ENCODE data around the gene FILIP1L. TPM values are rescaled to one million over a fixed set of nuclear protein-coding genes. Genes with fewer than 3 reads are reported as not detected.

FILIP1L gene
- polyA plus RNA-seq, 1 donor (not counting 4 experiments of a cell fraction or from before 2014, with no cell fraction given): 14.7 TPM

DNA sequence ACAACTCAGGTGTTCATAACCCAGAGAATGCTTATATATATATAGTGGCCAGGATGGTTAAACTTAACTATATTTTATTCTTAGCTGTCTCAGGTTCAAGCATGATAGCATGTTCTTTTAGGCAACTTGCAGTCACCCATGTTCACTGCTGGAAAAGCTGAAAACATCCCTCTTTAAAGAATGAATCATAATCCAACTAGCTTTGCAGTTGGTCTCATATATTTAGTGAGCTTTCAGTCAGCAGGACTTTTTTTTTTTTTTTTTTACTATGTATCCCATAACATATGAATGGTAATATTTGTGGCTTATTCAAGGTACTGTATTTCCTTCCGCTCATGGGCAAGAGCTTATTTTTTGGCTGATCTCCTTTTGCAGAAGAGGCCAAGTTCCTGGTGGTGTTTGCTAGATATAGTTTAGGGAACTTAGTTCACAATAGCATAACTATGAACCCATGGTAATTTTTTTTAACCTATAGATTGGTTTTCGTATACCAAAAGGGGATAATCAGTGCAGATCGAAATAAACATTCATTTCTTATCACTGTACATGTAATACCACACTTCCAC, 219.1 kb downstream of the FILIP1L start:
- H3K4me2 ChIP-seq (ENCODE audit: control insufficient read depth, extremely low read depth, insufficient read depth, low read depth, low read length): peak overlapping the region; percentile 70
- H2AFZ ChIP-seq (ENCODE audit: control insufficient read depth, low read length): no peak overlapping the region
- FAIRE-seq: no peak
- peaks cover 16% of the 10 kb centered on the region for H3K4me1 ChIP-seq (ENCODE audit: control insufficient read depth, extremely low read depth, insufficient read depth, low read length)
- no peak overlapping the region for H3K4me3 ChIP-seq (ENCODE audit: control insufficient read depth in 2 of 3, extremely low read depth in 1 of 3, insufficient read depth in 2 of 3, low read depth in 1 of 3, low read length in 3 of 3)
- H3K9me1 ChIP-seq (ENCODE audit: control insufficient read depth, extremely low read depth, insufficient read depth, low read length): no peaks in the 10 kb centered on the region
- no peaks in the 10 kb centered on the region for H3K9me3 ChIP-seq (ENCODE audit: control insufficient read depth, low read depth, low read length)
- no peak overlapping the region for H3K9ac ChIP-seq (ENCODE audit: control insufficient read depth, extremely low read depth, insufficient read depth, low read length)
- H3K27ac ChIP-seq (ENCODE audit: control insufficient read depth, insufficient read depth, low read length): peak overlapping the region; percentile 78
- TF ChIP-seq, protein P1, sequence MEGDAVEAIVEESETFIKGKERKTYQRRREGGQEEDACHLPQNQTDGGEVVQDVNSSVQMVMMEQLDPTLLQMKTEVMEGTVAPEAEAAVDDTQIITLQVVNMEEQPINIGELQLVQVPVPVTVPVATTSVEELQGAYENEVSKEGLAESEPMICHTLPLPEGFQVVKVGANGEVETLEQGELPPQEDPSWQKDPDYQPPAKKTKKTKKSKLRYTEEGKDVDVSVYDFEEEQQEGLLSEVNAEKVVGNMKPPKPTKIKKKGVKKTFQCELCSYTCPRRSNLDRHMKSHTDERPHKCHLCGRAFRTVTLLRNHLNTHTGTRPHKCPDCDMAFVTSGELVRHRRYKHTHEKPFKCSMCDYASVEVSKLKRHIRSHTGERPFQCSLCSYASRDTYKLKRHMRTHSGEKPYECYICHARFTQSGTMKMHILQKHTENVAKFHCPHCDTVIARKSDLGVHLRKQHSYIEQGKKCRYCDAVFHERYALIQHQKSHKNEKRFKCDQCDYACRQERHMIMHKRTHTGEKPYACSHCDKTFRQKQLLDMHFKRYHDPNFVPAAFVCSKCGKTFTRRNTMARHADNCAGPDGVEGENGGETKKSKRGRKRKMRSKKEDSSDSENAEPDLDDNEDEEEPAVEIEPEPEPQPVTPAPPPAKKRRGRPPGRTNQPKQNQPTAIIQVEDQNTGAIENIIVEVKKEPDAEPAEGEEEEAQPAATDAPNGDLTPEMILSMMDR (optimal IDR thresholded peaks at IDR 0.05 in 1 of 3, IDR thresholded peaks at IDR 0.05 in 1 of 3, conservative IDR thresholded peaks at IDR 0.05 in 1 of 3; ENCODE audit: extremely low read depth in 1 of 3, insufficient read depth in 2 of 3, low read length in 3 of 3): no peak
- no peak for TF ChIP-seq EZH2 (IDR thresholded peaks at IDR 0.05; ENCODE audit: low read length)
- no peaks in the 10 kb centered on the region for H4K20me1 ChIP-seq (ENCODE audit: control insufficient read depth, extremely low read depth, insufficient read depth, low read length)
- dilution Hi-C loops (cut with MboI; ENCODE audit: extremely low pct_ligation_motif_present, low sequenced_read_pairs): no loop called here
- no peaks in the 10 kb centered on the region for H3K27me3 ChIP-seq (ENCODE audit: control insufficient read depth, extremely low read depth, insufficient read depth, low read length)
- no peaks in the 10 kb centered on the region for H3K36me3 ChIP-seq (ENCODE audit: control insufficient read depth in 2 of 2, extremely low read depth in 1 of 2, insufficient read depth in 2 of 2, low read length in 2 of 2)
- H3K79me2 ChIP-seq (ENCODE audit: control insufficient read depth, insufficient read depth, low read length): peaks cover 4% of the 10 kb centered on the region
- no peak for DNase-seq (ENCODE audit: low read depth, low spot score)

DNA sequence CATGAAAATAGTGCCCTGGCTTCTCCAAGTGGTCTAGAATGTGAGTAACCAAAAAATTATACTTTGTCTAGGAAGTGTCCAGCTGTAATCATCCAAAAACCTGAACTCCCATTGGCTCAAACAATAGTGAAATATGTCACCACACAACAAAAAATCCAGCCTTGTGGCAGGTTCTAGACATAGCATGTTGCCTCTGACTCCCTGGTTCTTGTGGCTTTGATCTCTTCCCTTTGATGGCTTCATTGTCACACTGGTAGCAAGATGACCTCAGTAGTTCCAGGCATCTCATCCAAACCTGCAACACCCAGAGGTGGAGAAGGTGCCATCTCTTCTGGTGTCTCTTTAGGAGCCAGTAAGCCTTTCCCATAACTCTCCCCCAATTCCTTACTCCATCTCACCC, 222.0 kb downstream of the FILIP1L start:
- FAIRE-seq: no peak
- dilution Hi-C loops (cut with MboI; ENCODE audit: extremely low pct_ligation_motif_present, low sequenced_read_pairs): no loop called here

More for the DNA sequence above, 222.0 kb downstream of the FILIP1L start:
- Histone ChIP-seq H3K9me1 (ENCODE audit: control insufficient read depth, extremely low read depth, insufficient read depth, low read length) (no peaks in the 10 kb centered on the region), H3K36me3 (ENCODE audit: control insufficient read depth in 2 of 2, extremely low read depth in 1 of 2, insufficient read depth in 2 of 2, low read length in 2 of 2) (no peaks in the 10 kb centered on the region), H3K79me2 (ENCODE audit: control insufficient read depth, insufficient read depth, low read length) (no peaks in the 10 kb centered on the region), H3K27me3 (ENCODE audit: control insufficient read depth, extremely low read depth, insufficient read depth, low read length) (no peaks in the 10 kb centered on the region), H2AFZ (ENCODE audit: control insufficient read depth, low read length) (no peak overlapping the region), H4K20me1 (ENCODE audit: control insufficient read depth, extremely low read depth, insufficient read depth, low read length) (no peaks in the 10 kb centered on the region), H3K9me3 (ENCODE audit: control insufficient read depth, low read depth, low read length) (no peaks in the 10 kb centered on the region), H3K27ac (ENCODE audit: control insufficient read depth, insufficient read depth, low read length) (no peak overlapping the region), H3K4me3 (ENCODE audit: control insufficient read depth in 2 of 3, extremely low read depth in 1 of 3, insufficient read depth in 2 of 3, low read depth in 1 of 3, low read length in 3 of 3) (no peak overlapping the region), H3K4me2 (ENCODE audit: control insufficient read depth, extremely low read depth, insufficient read depth, low read depth, low read length) (no peak overlapping the region), H3K9ac (ENCODE audit: control insufficient read depth, extremely low read depth, insufficient read depth, low read length) (no peak overlapping the region), H3K4me1 (ENCODE audit: control insufficient read depth, extremely low read depth, insufficient read depth, low read length) (peaks cover 15% of the 10 kb centered on the region)
- no peak for TF ChIP-seq EZH2 (IDR thresholded peaks at IDR 0.05; ENCODE audit: low read length)
- TF ChIP-seq, protein P1 (optimal IDR thresholded peaks at IDR 0.05 in 1 of 3, IDR thresholded peaks at IDR 0.05 in 1 of 3, conservative IDR thresholded peaks at IDR 0.05 in 1 of 3; ENCODE audit: extremely low read depth in 1 of 3, insufficient read depth in 2 of 3, low read length in 3 of 3): no peak
- no peak for DNase-seq (ENCODE audit: low read depth, low spot score)

All from keratinocyte (primary cell).